Thoracic aorta (tissue), 2 donors: ENCODE measurements around the gene MITD1. TPM values are rescaled to one million over a fixed set of nuclear protein-coding genes. Genes with fewer than 3 reads are reported as not detected.

Experiments used
- ATAC-seq: fragments of 150-250 bp; one replicate; pipeline ENCODE4 v1.8.0; 2017; ENCODE audit warnings: low read depth; ENCODE audit not compliant: insufficient number of reproducible peaks, low FRiP score
- DNase-seq: peaks from one replicate; pipeline ENCODE4 v3.0.0-alpha.2; 2020; ENCODE audit warnings: low spot score
- H3K27ac ChIP-seq, 2 donors: fragments of 200-600 bp; sonication (generic); 1 replicate in 1 of 2; 2 replicates in 1 of 2; pipeline ENCODE4 v1.5.1; 2016; ENCODE audit warnings: mild to moderate bottlenecking in 2 of 2, moderate library complexity in 2 of 2
- H3K27me3 ChIP-seq: fragments of 200-600 bp; sonication (generic); replicated peaks from 2 replicates; pipeline ENCODE4 v1.6.0; 2016; ENCODE audit warnings: mild to moderate bottlenecking; ENCODE audit not compliant: insufficient read depth
- H3K36me3 ChIP-seq: fragments of 200-600 bp; sonication (generic); one replicate; pipeline ENCODE4 v1.5.1; 2016
- H3K4me1 ChIP-seq, 2 donors: fragments of 200-600 bp; sonication (generic); 1 replicate in 1 of 2; 2 replicates in 1 of 2; pipeline versions ENCODE4 v1.5.1 to v1.6.0; 2016; ENCODE audit warnings: low read depth in 2 of 2, mild to moderate bottlenecking in 1 of 2; ENCODE audit not compliant: control insufficient read depth in 1 of 2
- H3K4me3 ChIP-seq: fragments of 200-600 bp; sonication (generic); 2 replicates; pipeline ENCODE4 v1.5.1; 2016; ENCODE audit warnings: mild to moderate bottlenecking
- H3K9me3 ChIP-seq: fragments of 200-600 bp; sonication (generic); 2 replicates; pipeline ENCODE4 v1.5.1; 2016
- total RNA-seq, 2 donors: library from RNA; depleted of rRNA; stranded (reverse); fragments of >200 nt; gene quantifications; one replicate each; pipeline versions ENCODE4 v1.1.0 to v1.2.3, GENCODE V29; 2016
- TF ChIP-seq, protein P1 (sequence below): fragments of 200-600 bp; sonication (generic); IDR thresholded peaks from one replicate; pipeline ENCODE4 v1.5.1; 2019; ENCODE audit warnings: antibody characterized with exemption

The MITD1 gene
- total RNA-seq, 2 donors from 2014 or later: 12.0 to 25.9 TPM

DNA sequence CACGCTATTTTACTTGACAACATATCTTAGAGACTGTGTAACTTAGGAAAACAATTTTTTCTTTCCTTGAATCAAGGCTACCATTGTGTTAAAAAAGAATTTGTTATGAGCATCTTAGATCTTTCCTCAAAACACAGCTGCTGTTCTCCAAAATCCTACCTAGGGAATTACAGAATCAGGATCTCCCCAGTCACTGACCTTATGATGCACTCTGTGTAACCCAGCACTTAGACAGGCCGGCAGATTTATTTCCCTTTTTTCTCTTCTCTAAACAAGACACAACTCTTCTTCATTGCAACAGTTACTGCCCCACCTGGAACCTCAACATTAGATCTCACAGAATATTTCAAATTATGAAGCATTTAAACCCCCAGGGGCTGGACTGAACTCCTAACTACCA, 52.9 kb downstream of the MITD1 start:
- TF ChIP-seq, protein P1, sequence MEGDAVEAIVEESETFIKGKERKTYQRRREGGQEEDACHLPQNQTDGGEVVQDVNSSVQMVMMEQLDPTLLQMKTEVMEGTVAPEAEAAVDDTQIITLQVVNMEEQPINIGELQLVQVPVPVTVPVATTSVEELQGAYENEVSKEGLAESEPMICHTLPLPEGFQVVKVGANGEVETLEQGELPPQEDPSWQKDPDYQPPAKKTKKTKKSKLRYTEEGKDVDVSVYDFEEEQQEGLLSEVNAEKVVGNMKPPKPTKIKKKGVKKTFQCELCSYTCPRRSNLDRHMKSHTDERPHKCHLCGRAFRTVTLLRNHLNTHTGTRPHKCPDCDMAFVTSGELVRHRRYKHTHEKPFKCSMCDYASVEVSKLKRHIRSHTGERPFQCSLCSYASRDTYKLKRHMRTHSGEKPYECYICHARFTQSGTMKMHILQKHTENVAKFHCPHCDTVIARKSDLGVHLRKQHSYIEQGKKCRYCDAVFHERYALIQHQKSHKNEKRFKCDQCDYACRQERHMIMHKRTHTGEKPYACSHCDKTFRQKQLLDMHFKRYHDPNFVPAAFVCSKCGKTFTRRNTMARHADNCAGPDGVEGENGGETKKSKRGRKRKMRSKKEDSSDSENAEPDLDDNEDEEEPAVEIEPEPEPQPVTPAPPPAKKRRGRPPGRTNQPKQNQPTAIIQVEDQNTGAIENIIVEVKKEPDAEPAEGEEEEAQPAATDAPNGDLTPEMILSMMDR: no peak
- Histone ChIP-seq H3K4me3 (no peak overlapping the region), H3K27ac (no peak overlapping the region), H3K4me1 (no peaks in the 10 kb centered on the region), H3K9me3 (peaks cover 63% of the 10 kb centered on the region), H3K27me3 (no peaks in the 10 kb centered on the region), H3K36me3 (peaks cover 11% of the 10 kb centered on the region)
- DNase-seq (no peak), ATAC-seq (no peak)

Other genes with a start within 250 kb of the MITD1 start
- 1 to 10 TPM; 1.9 to 5.9 TPM for gene CRACDL, start 244.8 kb downstream of the MITD1 start, total RNA-seq
- 1 to 10 TPM in 1 of 2 donors, not detected in 1; 4.9 TPM for gene C2orf15, start 39.4 kb downstream of the MITD1 start, total RNA-seq
- gene TSGA10, start 26.1 kb downstream of the MITD1 start, total RNA-seq: 1 to 10 TPM in 1 of 2 donors, under 1 TPM in 1; 0.68 to 8.8 TPM
- 10 to 100 TPM in 1 of 2 donors, 1 to 10 TPM in 1; 9.5 to 13.8 TPM for gene LIPT1, start 26.1 kb downstream of the MITD1 start, total RNA-seq
- 10 to 100 TPM in 1 of 2 donors, 1 to 10 TPM in 1; 8.9 to 24.5 TPM for gene MRPL30, start 126 bp upstream of the MITD1 start, total RNA-seq
- gene LYG2, start 74.6 kb upstream of the MITD1 start, total RNA-seq: not detected
- gene LYG1, start 120.1 kb upstream of the MITD1 start, total RNA-seq: 1 to 10 TPM in 1 of 2 donors, not detected in 1; 5.8 TPM
- 10 to 100 TPM; 26.7 to 42.0 TPM for gene TXNDC9, start 155.3 kb upstream of the MITD1 start, total RNA-seq
- gene EIF5B, start 156.3 kb upstream of the MITD1 start, total RNA-seq: 10 to 100 TPM; 22.7 to 44.1 TPM